GM21737 (cell line): ENCODE results near the gene TMEM200C.
A peak's percentile ranks its signal among the peaks of the same experiment; 100 is the strongest.
"Not testable (repeated sequence)": the region's sequence is repeated elsewhere in the genome, so short reads cannot be mapped to it uniquely, and the experiment has no call there.

Source experiments
- ATAC-seq: cut with Tn5 transposase; IDR thresholded peaks from one replicate; pipeline ENCODE4 v1.9.1; 2021; ENCODE audit warnings: mild to moderate bottlenecking, moderate library complexity; ENCODE audit not compliant: unreplicated experiment

Gene TMEM200C

DNA sequence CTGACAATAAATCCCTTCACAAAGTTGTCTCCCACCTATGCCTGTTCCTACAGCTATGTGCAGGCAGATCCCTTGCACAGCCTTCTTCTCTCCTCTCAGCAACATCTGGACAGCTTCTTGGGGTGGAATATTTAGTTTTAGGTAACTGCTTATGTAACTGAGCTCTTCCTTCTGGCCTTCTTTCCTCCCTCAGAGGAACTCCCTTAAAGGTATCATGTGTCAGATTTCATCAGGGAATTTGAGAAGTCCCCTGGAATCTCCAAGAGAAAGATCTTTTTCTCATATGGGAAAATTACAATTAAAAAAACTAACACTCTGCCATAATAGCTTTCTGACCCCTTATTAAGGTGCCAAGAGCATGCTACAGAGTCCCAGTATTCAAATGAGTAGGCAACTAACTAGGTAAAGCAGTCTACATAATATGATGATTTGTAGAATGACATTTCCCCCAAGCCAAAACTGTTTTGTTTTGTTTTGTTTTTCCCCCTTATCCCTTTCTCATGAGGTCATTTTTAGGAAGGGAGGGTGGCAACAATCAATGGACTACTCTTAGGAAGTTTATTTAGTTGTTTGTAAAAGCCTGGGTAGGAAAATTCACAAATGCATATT, 2.4 kb downstream of the TMEM200C start:
- ATAC-seq, result no peak

DNA sequence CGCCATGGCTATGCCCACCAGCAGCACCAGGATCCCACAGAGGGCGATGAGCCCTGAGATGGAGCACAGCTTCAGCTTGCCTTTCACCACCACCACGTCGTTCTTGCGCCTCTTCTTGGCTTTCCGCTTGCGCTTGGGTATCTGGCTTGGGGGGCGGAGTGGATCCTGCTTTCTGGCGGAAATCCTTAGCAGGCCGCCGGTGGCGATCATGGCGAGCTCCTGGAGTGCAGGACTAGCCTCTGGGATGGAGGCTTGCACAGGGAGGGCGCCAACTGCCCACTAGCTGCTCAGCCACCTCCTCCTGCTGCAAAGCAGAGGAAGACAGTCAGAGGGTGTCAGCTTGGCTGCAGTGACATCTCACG, 3.5 kb downstream of the TMEM200C start:
- no peak for ATAC-seq

DNA sequence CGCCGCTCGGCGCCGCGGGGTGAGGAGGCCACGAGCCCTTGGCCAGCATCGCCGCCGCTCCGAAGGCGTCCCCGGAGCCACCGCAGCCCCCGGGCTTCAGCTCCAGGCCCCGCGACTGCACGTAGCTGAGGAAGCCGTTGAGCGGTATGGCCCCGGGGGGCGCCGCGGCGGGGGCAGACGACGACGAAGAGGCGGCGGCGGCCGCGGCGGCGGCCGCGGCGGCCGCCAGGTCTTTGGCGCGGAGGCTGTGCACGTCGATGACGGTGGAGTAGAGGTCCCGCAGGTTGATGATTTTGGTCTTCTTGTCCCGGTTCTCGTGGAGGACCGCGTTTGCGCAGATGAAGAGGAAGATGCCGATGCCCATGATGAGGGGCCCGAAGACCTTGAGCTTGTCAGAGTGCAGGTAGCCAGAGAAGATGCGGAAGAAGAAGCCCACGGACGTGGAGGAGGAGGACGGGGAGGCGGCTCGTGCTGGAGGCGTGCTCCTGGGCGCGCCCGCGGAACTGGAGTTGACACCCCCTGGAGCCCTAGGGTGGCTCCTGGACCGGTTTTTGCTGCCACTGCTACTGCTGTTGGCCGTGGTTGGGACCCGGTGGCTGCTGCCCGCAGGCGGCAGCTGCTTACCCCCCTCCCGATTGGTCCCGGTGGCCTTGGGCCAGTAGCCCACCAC, 4.0 kb downstream of the TMEM200C start:
- no peak for ATAC-seq

DNA sequence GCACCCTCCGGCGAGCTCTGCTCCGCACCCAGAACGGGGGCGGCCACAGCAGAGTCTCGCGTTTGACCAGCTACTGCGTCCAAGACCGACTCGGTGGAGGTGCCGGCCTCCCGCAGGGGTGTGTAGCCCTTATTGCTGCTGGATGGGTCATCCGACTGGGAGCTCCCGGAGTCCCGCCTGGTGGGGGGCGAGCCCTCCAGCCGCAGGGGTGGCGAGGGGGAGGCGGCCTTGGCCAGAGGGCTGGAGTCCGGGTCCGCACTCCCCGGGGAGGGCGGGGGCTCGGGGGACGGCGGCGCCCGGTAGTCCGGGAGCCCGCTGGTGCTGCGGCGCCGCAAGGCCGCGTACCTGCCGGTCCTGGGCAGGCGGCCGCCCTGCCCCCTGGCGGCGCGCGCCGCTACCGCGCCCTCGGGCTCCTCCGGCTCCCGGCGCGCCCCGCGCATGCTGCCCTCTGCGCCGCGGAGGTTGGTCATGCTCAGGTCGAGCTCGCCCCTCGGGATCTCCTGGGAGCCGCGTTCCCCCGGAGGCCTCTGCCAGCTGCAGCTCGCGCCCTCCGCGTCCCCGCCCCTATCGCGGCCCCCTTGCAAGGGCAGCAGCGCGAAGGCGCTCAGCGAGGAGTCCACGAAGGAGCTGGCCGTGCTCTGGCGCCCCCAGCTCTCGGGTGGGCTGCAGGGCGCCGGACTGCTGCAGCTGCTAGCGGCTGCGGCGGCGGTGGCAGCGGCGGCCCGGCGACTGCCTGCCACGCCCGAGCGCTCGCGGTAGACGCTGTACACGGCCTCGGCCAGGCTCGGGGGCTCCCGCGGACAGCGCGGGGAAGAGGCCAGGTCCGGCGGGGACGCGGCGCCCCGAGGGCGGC, 4.8 kb downstream of the TMEM200C start:
- ATAC-seq, result peak; percentile 91

DNA sequence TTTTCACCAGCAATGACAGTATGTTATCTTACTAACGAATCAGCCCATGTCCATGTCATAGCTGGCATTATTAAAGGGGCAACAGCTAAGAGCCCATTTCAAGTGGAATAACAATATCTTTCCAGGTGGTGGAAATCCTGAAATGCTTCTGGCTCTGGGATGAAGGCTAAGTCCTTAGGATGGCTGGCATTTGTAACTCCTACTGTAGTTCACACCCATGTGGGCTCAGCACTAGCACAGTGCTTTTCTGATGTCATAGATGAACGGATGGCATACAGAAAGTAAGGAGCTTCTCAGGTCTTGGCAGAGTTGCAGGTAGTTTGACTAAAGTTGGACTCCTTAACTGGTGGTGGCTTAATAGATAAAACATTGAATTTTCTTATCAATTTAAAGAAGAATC, 10.0 kb downstream of the TMEM200C start:
- ATAC-seq, result no peak

DNA sequence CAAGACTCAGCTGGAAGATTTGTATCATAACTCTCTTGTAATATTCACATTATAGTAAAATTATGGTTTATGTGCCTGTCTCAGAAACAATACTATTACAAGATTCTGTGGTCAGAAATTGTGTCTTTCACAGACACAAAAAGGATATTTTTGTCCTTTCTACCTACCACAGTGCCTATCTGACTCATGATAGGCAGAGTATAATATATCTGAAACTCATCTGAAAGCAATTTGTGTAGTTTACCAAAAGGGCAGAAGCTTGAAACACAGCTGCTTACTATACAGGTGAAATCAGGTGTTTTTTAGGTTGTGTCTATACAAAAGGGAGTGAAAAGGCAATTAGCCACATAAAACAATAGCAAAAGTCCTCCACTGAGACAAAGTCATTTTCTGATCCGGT, 10.9 kb downstream of the TMEM200C start:
- no peak for ATAC-seq

DNA sequence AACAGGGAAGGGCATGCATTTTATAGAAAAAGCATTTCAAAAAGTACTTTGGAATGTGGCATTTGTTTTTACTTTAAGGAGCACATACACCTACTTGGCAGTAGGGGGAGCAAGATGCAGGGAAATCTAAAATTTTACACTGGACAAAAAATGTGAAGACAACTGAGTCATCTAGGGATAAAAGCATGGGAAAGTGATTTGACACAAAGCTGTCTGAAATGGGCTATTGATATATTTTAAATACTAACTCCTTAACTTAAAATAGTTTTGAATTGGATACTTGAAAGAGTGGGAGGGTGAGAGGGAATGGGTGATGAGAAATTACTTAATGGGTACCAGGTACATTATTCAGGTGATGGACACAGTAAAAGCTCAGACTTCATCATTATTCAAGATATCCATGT, 15.8 kb downstream of the TMEM200C start:
- no peak for ATAC-seq

DNA sequence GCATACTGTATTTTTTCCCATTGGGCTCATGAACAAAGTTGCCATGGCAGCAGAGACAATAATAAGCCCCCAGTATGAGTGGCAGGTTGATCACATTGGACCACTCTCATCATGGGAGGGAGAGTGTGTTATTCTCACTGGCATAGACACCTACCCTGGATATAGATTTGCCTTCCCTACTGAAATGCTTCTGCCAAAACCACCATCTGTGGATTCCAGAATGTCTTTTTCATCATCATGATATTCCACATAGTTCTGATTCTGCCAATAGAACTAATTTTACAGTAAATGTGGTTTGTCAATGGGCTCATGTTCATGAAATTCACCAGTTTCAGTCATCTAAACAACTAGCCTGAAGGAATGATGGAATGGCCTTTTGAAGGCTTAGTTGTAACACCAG, 18.4 kb downstream of the TMEM200C start:
- ATAC-seq, result no peak

DNA sequence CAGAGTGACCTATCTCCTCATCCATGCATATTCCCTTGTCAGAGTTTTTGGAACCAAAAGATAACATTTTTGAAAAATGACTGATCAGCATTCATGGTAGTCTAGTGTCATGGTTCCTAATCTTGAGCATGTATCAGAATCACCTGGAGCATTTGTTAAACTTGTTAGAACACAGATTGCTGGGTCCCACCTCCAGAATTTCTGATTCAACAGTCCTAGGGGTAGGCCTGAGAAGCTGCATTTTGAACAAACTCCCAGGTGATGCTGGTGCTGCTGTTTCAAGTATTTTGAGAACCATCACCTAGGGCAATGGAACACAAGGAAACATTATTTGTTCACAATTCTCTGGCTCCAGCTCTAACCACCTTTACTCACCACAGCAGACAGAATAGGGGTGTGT, 21.0 kb downstream of the TMEM200C start:
- ATAC-seq, result no peak

DNA sequence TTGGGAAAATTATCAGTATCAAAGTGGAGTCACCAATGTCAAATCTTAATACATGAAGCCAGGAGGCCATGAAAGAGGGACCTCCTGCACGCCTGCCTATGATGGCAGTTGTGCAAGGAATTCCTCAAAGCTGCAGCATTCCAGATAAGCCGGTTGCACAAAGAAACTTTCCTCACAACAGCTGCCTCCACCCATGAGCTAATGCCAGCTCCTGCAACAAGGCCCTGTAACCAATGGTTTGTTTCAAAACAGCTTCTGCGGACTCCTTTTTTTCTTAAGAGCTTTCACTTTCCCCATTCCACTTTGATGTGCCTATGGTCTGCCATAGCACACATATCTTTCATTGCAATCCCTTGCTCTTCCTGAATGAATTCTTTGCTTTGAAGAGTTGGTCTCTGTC, 22.4 kb downstream of the TMEM200C start:
- no peak for ATAC-seq

DNA sequence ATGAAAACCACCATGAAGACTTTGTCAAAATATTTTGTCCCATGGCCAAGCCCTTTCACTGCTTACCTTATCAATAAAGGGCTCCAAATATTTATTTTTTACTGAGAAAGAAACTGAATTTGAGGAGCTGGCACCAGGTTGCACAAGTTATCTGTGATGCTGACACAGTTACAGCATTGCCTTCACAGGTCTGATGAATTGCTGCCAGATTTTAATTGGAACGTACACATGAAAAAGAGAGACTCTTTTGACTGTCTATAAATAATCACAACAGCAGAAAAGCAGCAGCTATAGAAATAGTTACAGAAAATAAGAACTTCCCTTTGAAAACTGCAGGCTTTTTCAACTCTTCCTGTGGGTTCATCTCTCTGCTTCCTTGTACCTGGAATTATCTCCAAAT, 23.9 kb downstream of the TMEM200C start:
- no peak for ATAC-seq

DNA sequence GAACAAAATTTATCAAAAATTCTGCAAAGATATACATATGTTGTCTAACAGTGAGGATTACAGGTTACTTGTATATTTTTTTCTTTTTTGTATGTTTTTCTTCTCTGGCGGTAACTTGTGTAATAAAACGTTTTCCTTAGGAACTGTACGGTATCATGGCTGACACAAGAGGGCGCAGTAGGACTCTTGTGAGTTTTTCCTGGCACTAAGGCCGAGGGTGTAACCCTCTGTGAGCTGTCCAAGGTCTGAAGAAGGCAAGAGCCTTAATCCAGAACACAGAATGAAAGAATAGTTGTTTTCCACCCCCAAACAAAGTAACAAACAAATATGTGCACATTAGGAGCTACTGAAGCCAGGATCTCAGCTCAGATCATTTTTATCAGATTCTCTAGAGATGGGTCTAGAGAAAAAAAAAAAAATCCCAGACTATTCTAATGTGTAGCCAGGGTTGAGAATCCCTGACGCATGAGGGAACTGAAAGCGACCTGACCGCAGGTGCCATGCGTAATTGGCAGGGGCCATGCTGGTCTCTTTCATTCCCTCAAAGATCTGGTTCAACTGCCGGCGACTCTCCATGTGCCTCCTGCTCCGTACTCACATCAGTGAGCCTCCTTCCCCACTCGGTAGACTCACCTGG, 27.0 kb downstream of the TMEM200C start:
- no peak for ATAC-seq

DNA sequence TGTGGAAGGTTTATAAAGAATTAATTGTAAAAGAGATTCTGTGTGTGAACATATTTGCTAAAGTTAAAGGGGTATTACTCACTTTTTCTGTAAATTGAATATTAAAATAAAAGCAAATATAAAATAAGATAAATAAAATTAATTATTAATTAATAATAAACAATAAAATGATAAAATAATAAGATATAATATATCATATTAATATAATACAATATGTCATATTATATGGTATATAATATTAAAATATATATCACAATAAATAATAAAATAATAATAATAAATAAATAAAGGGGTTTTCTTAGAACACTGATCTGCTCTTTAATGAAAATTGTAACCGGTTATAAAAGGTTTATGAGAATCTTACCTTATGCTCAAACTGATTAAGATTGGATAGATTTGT, 29.8 kb downstream of the TMEM200C start:
- ATAC-seq, result no peak

DNA sequence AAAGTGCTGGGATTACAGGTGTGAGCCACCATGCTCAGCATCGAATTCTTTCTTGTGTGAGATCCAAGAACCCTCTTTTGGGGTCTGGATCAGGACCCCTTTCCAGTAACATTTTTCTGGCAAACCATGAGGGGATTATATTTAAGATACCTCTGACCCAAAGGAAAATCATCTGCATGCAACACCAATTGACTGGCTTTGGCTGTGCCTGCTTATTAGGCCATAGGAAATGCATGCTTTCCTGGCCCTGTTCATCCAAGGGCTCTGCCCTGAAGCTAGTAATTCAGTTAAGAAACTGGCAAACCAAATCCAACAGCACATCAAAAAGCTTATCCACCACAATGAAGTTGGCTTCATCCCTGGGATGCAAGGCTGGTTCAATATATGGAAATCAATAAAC, 33.2 kb downstream of the TMEM200C start:
- ATAC-seq, result not testable (repeated sequence)

DNA sequence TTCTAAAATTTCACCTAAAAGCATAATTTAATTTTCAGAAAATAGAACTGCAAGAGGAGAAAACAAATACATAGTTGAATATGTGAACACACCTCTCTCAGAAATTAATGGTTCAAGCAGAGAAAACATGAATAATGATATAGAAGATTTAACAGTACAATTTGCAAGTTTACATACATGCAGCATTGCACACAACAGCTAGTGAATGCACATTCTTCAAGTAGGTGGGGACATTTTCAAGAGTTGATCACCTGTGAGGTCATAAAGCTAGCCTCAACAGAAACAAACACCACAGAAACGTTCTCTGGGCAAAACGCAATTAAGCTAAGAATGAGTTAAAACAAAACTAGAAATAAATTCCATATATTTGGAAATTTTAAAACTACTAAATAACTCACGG, 38.1 kb downstream of the TMEM200C start:
- ATAC-seq, result no peak

DNA sequence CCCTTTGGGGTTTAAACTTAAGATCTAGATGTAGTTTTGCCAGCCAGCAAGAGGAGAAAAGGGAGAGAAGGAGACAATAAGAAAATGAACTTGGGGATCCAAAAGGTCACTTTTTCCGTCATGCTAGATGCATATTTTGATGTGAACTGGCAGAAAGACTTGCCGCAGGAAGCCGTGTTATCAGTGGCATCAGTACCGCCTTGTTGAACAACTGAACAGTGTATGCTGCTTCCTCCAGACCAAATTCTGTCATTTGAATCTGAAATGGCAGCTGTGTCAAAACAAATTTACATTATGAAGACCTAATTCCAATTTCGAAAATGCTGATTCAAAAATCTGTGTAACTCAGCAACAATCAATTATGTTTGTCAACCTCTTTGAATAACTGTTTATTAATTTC, 42.1 kb downstream of the TMEM200C start:
- ATAC-seq, result no peak

DNA sequence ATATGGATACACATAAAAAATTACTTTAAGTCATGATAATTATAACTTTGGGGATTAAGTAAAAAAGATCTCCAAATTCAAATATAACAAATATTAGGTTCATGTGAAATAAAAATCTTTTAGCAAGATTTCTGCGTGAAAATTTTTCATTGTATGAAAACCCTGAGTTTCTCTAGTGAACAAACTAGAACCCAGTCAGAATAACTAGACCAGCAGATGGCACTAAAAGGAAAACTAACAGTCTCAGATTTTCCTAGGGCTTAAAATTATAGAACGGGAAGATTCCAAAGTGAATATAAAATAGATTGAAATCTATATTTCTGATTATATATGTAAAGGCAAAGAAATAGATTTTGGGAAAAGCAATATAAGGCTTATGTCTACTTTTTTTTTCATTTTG, 43.3 kb downstream of the TMEM200C start:
- no peak for ATAC-seq

DNA sequence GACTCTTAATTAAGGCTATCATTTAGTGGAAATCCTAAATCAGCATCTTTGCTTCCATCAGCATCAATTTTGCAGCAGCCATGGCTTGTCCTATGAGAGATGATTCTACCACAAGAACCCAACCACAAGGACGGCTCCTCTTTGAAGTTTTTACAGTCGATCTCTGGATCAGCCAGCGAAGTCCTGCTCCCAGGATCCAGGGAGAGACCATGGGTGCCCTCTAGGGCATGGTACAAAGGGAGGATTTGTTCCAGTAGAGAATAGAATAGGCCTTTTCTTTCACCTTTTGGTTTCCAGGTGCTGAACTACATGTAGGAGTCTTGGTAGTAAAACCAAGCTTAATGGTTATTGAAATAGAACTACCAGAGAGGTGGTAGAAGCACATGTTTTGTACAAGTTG, 52.7 kb downstream of the TMEM200C start:
- ATAC-seq, result no peak

DNA sequence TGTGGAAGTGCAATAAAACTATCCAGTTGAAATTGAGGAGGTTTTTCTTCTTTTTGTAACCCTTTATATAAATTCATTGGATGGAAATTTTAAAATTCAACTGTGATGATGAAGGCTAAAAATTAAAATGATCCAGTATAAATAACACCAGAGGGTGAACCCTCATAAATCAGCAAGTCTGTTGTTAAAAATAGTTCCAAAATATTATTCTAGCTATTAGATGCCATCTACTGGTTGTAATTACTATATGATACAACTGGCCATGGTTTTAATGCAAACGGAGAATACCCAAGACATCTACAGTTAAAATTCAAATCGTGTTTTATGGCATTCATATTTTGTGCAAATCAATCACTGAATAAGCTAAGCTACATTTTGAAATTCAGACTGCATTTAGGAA, 53.8 kb downstream of the TMEM200C start:
- ATAC-seq, result no peak

DNA sequence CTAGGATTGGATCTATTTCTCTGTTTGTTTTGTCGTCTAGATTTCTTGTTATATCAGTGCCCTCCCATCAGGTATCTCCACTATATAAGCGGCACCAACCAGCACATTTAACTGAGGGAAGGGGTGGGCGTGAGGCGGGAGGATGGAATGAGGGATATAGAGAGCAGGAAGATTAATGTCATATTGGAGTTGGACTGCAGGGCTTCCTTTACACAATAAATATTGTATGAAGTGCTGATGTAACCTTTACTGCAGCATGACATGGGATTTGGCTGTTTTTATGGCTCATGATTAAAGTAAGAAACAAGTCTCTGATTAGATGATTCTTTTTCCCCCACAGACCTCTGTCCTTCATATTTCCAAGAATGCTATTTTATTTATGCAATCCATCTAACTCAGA, 54.8 kb downstream of the TMEM200C start:
- no peak for ATAC-seq

DNA sequence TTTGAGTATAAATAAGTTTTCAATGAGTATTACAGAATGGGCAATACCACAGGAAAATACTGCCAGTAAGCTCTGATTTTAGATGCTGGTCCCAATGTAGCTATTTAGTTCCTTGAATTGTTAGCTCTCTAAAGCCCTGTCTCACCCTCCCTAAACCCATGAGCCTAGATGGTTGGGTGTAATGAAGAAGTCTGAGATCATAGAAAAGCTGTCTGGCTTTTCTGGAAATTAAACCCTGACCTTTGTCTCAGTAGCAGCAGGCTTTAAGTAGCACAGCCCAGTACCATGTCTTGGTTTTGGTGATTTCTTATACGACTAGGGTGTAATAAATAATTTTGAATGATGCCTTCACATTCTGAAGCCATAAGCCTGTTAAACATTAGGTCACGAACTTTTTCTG, 55.3 kb downstream of the TMEM200C start:
- no peak for ATAC-seq

DNA sequence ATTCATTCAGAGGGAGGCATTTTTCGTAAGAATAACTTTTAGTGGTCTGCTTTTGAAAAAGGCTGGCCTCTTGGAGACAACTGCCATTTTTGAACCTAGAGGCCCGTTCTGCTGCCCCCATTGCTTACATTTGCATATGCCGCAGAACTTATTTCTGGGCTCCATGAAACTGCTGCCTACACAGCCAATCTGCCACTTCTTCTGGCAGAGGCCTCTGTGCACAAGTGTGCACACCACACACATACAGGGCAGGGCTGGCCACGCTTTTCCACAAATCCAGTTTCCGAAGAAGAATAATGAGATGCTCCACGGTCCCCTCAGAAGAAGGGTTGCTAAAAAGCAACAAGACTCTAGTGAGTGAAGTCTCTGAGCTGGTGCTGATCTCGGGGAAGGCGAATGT, 56.2 kb downstream of the TMEM200C start:
- no peak for ATAC-seq
